Astrocyte (in vitro differentiated cells and primary cell): Measurements from ENCODE around the gene SH3PXD2B. TPM values are rescaled to one million over a fixed set of nuclear protein-coding genes. Genes with fewer than 3 reads are reported as not detected.

Experiments used
- DNase-seq: peaks from one replicate; pipeline ENCODE4 v3.0.0-alpha.2; 2010; ENCODE audit warnings: low read depth
- FAIRE-seq: peaks from 2 replicates; lab custom pipeline; 2011; peaks lifted over from hg19 to GRCh38; lab: Jason Lieb, UNC
- H2AFZ ChIP-seq: 2 replicates; pipeline ENCODE4 v1.6.0; 2012; ENCODE audit warnings: low read depth, low read length, inconsistent platforms
- H3K27ac ChIP-seq: 2 replicates; pipeline ENCODE4 v1.5.1; 2011; ENCODE audit warnings: low read depth, low read length, inconsistent platforms
- H3K27me3 ChIP-seq: 2 replicates; pipeline ENCODE4 v1.6.0; 2011; ENCODE audit warnings: low read length, inconsistent platforms; ENCODE audit not compliant: insufficient read depth
- H3K36me3 ChIP-seq: 2 replicates; pipeline ENCODE4 v1.5.1; 2011; ENCODE audit warnings: low read length, inconsistent platforms; ENCODE audit not compliant: insufficient read depth
- H3K4me1 ChIP-seq: 2 replicates; pipeline ENCODE4 v1.5.1; 2011; ENCODE audit warnings: low read length, inconsistent platforms; ENCODE audit not compliant: insufficient read depth
- H3K4me2 ChIP-seq: 2 replicates; pipeline ENCODE4 v1.6.0; 2012; ENCODE audit warnings: low read length, inconsistent platforms
- H3K4me3 ChIP-seq: 2 replicates; pipeline ENCODE4 v1.5.1; 2011; ENCODE audit warnings: low read depth, mild to moderate bottlenecking, low read length, inconsistent platforms; ENCODE audit not compliant: insufficient read depth
- H3K79me2 ChIP-seq: 2 replicates; pipeline ENCODE4 v1.6.0; 2012; ENCODE audit warnings: mild to moderate bottlenecking, low read length, inconsistent platforms; ENCODE audit not compliant: insufficient read depth
- H3K9ac ChIP-seq: 2 replicates; pipeline ENCODE4 v1.6.0; 2012; ENCODE audit warnings: mild to moderate bottlenecking, low read length, inconsistent platforms
- H3K9me3 ChIP-seq: 2 replicates; pipeline ENCODE4 v1.5.1; 2012; ENCODE audit warnings: low read depth, mild to moderate bottlenecking, low read length, inconsistent platforms; ENCODE audit not compliant: insufficient read depth
- H4K20me1 ChIP-seq: 2 replicates; pipeline ENCODE4 v1.6.0; 2012; ENCODE audit warnings: low read length, inconsistent platforms; ENCODE audit not compliant: insufficient read depth
- H3K27ac Mint-ChIP-seq: one replicate; pipeline ENCODE4 v1.8.0; 2021; ENCODE audit warnings: mild to moderate bottlenecking, mixed read lengths; ENCODE audit not compliant: unreplicated experiment
- H3K27me3 Mint-ChIP-seq: one replicate; pipeline ENCODE4 v1.8.0; 2021; ENCODE audit warnings: low read depth, mixed read lengths; ENCODE audit not compliant: unreplicated experiment
- H3K36me3 Mint-ChIP-seq: one replicate; pipeline ENCODE4 v1.8.0; 2021; ENCODE audit warnings: low read depth, mixed read lengths; ENCODE audit not compliant: unreplicated experiment
- H3K4me1 Mint-ChIP-seq: one replicate; pipeline ENCODE4 v1.8.0; 2021; ENCODE audit warnings: low read depth, mixed read lengths; ENCODE audit not compliant: unreplicated experiment
- H3K4me3 Mint-ChIP-seq: one replicate; pipeline ENCODE4 v1.8.0; 2021; ENCODE audit warnings: mild to moderate bottlenecking, moderate library complexity, mixed read lengths; ENCODE audit not compliant: unreplicated experiment
- H3K9me3 Mint-ChIP-seq: one replicate; pipeline ENCODE4 v1.8.0; 2021; ENCODE audit warnings: mild to moderate bottlenecking, mixed read lengths; ENCODE audit not compliant: unreplicated experiment
- CTCF ChIP-seq: IDR thresholded peaks from 2 replicates; pipeline ENCODE4 v1.5.1; 2011; ENCODE audit warnings: low read depth, mild to moderate bottlenecking, inconsistent platforms, low read length, moderate library complexity; ENCODE audit not compliant: insufficient read depth
- EZH2 ChIP-seq: IDR thresholded peaks from 2 replicates; pipeline ENCODE4 v1.6.1; 2012; ENCODE audit warnings: mild to moderate bottlenecking, low read length, inconsistent platforms; ENCODE audit not compliant: insufficient read depth
- total RNA-seq: library from RNA; stranded (reverse); gene quantifications from 2 replicates; pipeline ENCODE4 v1.2.1, GENCODE V29; 2021

The SH3PXD2B gene
- total RNA-seq, 1 donor from 2014 or later, result 66.0 TPM

GRCh38 chr5:172428224-172429166 is 25.8 kb downstream of the SH3PXD2B start:
- Histone ChIP-seq H3K27me3 (no peaks in the 10 kb centered on the region), H3K4me2 (no peak overlapping the region), H3K9me3 (no peaks in the 10 kb centered on the region), H4K20me1 (peaks cover 98% of the 10 kb centered on the region), H2AFZ (no peak overlapping the region), H3K4me3 (no peak overlapping the region), H3K9ac (no peak overlapping the region), H3K27ac (no peak overlapping the region), H3K79me2 (peaks cover 95% of the 10 kb centered on the region), H3K36me3 (no peaks in the 10 kb centered on the region), H3K4me1 (no peaks in the 10 kb centered on the region)
- peaks cover 21% of the 10 kb centered on the region for H3K36me3 Mint-ChIP-seq
- no peak for TF ChIP-seq CTCF
- TF ChIP-seq EZH2, result no peak
- peaks cover 12% of the 10 kb centered on the region for H3K4me1 Mint-ChIP-seq
- no peaks in the 10 kb centered on the region for H3K27me3 Mint-ChIP-seq
- no peaks in the 10 kb centered on the region for H3K9me3 Mint-ChIP-seq
- FAIRE-seq (no peak), DNase-seq (no peak)
- H3K4me3 Mint-ChIP-seq, result no peak overlapping the region
- no peak overlapping the region for H3K27ac Mint-ChIP-seq

GRCh38 chr5:172427202-172427601 is 27.1 kb downstream of the SH3PXD2B start:
- Mint-ChIP-seq H3K27me3 (no peaks in the 10 kb centered on the region), H3K4me1 (peaks cover 12% of the 10 kb centered on the region), H3K4me3 (no peak overlapping the region), H3K36me3 (peaks cover 30% of the 10 kb centered on the region), H3K9me3 (no peaks in the 10 kb centered on the region), H3K27ac (no peak overlapping the region)
- Histone ChIP-seq H4K20me1 (peaks cover 98% of the 10 kb centered on the region), H3K4me2 (no peak overlapping the region), H2AFZ (no peak overlapping the region), H3K4me1 (no peaks in the 10 kb centered on the region), H3K27me3 (no peaks in the 10 kb centered on the region), H3K9ac (no peak overlapping the region), H3K27ac (no peak overlapping the region), H3K4me3 (no peak overlapping the region), H3K9me3 (no peaks in the 10 kb centered on the region), H3K79me2 (peaks cover 95% of the 10 kb centered on the region), H3K36me3 (peaks cover 1% of the 10 kb centered on the region)
- FAIRE-seq, result no peak
- DNase-seq, result no peak
- TF ChIP-seq CTCF (no peak), EZH2 (no peak)

DNA sequence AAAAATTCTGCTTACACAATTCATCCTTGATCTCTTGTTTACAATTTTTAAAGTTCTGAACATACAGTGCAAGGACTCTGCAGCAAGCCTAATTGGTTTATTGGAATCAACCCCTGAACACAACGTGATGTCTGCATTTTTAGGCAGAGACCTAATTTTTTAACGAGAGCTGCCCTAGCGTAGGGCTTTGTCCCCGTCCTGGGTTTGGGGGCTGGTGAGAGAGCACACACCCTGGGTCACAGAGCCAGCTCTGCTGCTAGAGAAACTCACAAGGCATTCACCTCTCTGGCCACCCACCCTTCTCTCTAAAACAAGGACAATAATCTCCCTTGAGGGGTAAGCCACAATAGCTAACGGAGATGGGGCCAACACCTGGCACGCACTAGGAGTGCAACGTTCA is 28.2 kb downstream of the SH3PXD2B start:
- no peak overlapping the region for H2AFZ ChIP-seq
- no peaks in the 10 kb centered on the region for H3K27me3 Mint-ChIP-seq
- H3K4me1 Mint-ChIP-seq, result peaks cover 12% of the 10 kb centered on the region
- no peak overlapping the region for H3K4me3 ChIP-seq
- H3K4me3 Mint-ChIP-seq, result no peak overlapping the region
- peaks cover 95% of the 10 kb centered on the region for H4K20me1 ChIP-seq
- peaks cover 86% of the 10 kb centered on the region for H3K79me2 ChIP-seq
- H3K27ac Mint-ChIP-seq, result no peak overlapping the region
- DNase-seq (no peak), FAIRE-seq (no peak)
- no peaks in the 10 kb centered on the region for H3K4me1 ChIP-seq
- TF ChIP-seq CTCF (no peak), EZH2 (no peak)
- no peaks in the 10 kb centered on the region for H3K27me3 ChIP-seq
- H3K27ac ChIP-seq, result no peak overlapping the region
- H3K4me2 ChIP-seq, result no peak overlapping the region
- peaks cover 3% of the 10 kb centered on the region for H3K36me3 ChIP-seq
- H3K36me3 Mint-ChIP-seq, result peaks cover 27% of the 10 kb centered on the region
- no peaks in the 10 kb centered on the region for H3K9me3 ChIP-seq
- H3K9me3 Mint-ChIP-seq, result no peaks in the 10 kb centered on the region
- no peak overlapping the region for H3K9ac ChIP-seq
